Breast epithelium (tissue), 3 donors: ENCODE data around the gene LEPR.

ENCODE experiments used
- POLR2A ChIP-seq: fragments of 450-650 bp; IDR thresholded peaks from one replicate; pipeline ENCODE4 v1.6.1; 2016; ENCODE audit warnings: antibody characterized with exemption, mild to moderate bottlenecking, moderate library complexity
- POLR2AphosphoS5 ChIP-seq, 3 donors: sonication (generic); formaldehyde crosslinking; IDR thresholded peaks; one replicate each; pipeline ENCODE4 v1.6.1; 2017; ENCODE audit warnings: antibody characterized with exemption in 3 of 3
- TF ChIP-seq, protein P1 (sequence below), 3 donors: fragments of 450-650 bp; IDR thresholded peaks; one replicate each; pipeline ENCODE4 v1.5.1; 2016 to 2017; ENCODE audit warnings: antibody characterized with exemption in 3 of 3, mild to moderate bottlenecking in 3 of 3, moderate library complexity in 3 of 3

GRCh38 chr1:65401612-65402011 is 18.9 kb upstream of the LEPR start:
- TF ChIP-seq, protein P1, sequence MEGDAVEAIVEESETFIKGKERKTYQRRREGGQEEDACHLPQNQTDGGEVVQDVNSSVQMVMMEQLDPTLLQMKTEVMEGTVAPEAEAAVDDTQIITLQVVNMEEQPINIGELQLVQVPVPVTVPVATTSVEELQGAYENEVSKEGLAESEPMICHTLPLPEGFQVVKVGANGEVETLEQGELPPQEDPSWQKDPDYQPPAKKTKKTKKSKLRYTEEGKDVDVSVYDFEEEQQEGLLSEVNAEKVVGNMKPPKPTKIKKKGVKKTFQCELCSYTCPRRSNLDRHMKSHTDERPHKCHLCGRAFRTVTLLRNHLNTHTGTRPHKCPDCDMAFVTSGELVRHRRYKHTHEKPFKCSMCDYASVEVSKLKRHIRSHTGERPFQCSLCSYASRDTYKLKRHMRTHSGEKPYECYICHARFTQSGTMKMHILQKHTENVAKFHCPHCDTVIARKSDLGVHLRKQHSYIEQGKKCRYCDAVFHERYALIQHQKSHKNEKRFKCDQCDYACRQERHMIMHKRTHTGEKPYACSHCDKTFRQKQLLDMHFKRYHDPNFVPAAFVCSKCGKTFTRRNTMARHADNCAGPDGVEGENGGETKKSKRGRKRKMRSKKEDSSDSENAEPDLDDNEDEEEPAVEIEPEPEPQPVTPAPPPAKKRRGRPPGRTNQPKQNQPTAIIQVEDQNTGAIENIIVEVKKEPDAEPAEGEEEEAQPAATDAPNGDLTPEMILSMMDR (IDR thresholded peaks at IDR 0.05), result no peak
- TF ChIP-seq POLR2AphosphoS5 (IDR thresholded peaks at IDR 0.05) (no peak), POLR2A (no peak)
